ENCODE results near the gene CASR.

The CASR gene

GRCh38 chr3:122316368-122316767, 132.9 kb downstream of the CASR start:
- no peak for TF ChIP-seq Cebpa-rat (IDR thresholded peaks at IDR 0.05)
- Histone ChIP-seq H4K20me1 (no peaks in the 10 kb centered on the region), H3K4me2 (no peak overlapping the region), H3K36me3 (no peaks in the 10 kb centered on the region), H3K27ac (no peak overlapping the region), H3K4me3 (no peak overlapping the region), H3K9me3 (replicated peaks in 1 of 11) (peaks cover 0 to 25% (median 15%) of the 10 kb centered on the region in 11 experiments; a peak in 17 of 22 replicates), H3K27me3 (no peaks in the 10 kb centered on the region), H3K4me1 (peaks cover 0 to 8% (median 6%) of the 10 kb centered on the region in 10 experiments; a peak in 2 of 20 replicates), H3K9ac (no peak overlapping the region)

- no peaks in the 10 kb centered on the region for H3K4me1 ChIP-seq
- no peak overlapping the region for H3K4me2 ChIP-seq
- peaks cover 0 to 25% (median 15%) of the 10 kb centered on the region in 11 experiments; a peak in 17 of 22 replicates for H3K9me3 ChIP-seq (replicated peaks in 1 of 11)
- H3K27ac ChIP-seq = no peak overlapping the region
- no peak overlapping the region for H3K9ac ChIP-seq
- no peaks in the 10 kb centered on the region for H4K20me1 ChIP-seq
- no peaks in the 10 kb centered on the region for H3K27me3 ChIP-seq
- H3K4me3 ChIP-seq = no peak overlapping the region
- H3K36me3 ChIP-seq = no peaks in the 10 kb centered on the region
- TF ChIP-seq Cebpa-rat (IDR thresholded peaks at IDR 0.05) = no peak
Measured at GRCh38 chr3:122318620-122319019, 135.2 kb downstream of the CASR start.

- Histone ChIP-seq H3K4me2 (no peak overlapping the region), H3K27ac (no peak overlapping the region), H3K9me3 (replicated peaks in 1 of 11) (peaks cover 0 to 25% (median 15%) of the 10 kb centered on the region in 11 experiments; a peak in 17 of 22 replicates), H4K20me1 (no peaks in the 10 kb centered on the region), H3K9ac (no peak overlapping the region), H3K4me1 (no peaks in the 10 kb centered on the region), H3K4me3 (no peak overlapping the region), H3K27me3 (no peaks in the 10 kb centered on the region), H3K36me3 (no peaks in the 10 kb centered on the region)
- TF ChIP-seq Cebpa-rat (IDR thresholded peaks at IDR 0.05) = no peak
Measured at GRCh38 chr3:122322095-122323075, 138.9 kb downstream of the CASR start.

- Histone ChIP-seq H4K20me1 (no peaks in the 10 kb centered on the region), H3K27me3 (no peaks in the 10 kb centered on the region), H3K9me3 (replicated peaks in 1 of 11) (peaks cover 0 to 12% (median 6%) of the 10 kb centered on the region in 11 experiments; a peak in 10 of 22 replicates), H3K4me1 (no peaks in the 10 kb centered on the region), H3K4me2 (no peak within 1 kb of the TSS), H3K9ac (no peak within 1 kb of the TSS), H3K27ac (no peak within 1 kb of the TSS), H3K36me3 (no peaks in the 10 kb centered on the region), H3K4me3 (no peak within 1 kb of the TSS)
- TF ChIP-seq Cebpa-rat (IDR thresholded peaks at IDR 0.05) = no peak
Measured at GRCh38 chr3:122324871-122325323, 141.4 kb downstream of the CASR start, which contains the start of gene CSTA. CSTA (plus strand) TSS chr3:122325248; CDS start chr3:122325293, 45 bp downstream.

DNA sequence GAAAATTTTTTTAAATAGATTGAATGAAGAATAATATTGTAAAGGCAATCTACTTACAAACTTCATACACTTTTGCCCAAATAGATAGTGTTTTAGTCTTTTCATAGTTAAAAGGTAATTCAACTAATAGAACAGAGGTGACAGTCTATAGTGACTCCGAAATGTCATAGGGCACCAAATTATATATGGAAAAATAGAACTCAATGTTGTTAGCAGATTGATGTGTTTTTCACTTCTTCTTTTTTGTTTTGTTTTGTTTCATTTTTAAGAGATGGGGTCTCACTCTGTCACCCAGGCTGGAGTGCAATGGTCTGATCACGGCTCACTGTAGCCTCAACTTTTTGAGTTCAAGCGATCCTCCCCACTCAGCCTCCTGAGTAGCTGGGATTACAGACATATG, 142.3 kb downstream of the CASR start:
- Histone ChIP-seq H3K4me3 (no peak overlapping the region), H3K4me2 (no peak overlapping the region), H3K9ac (no peak overlapping the region), H3K36me3 (no peaks in the 10 kb centered on the region), H3K9me3 (replicated peaks in 1 of 11) (peaks cover 0 to 3% (median 0%) of the 10 kb centered on the region in 11 experiments; a peak in 1 of 22 replicates), H3K27ac (no peak overlapping the region), H4K20me1 (no peaks in the 10 kb centered on the region), H3K27me3 (no peaks in the 10 kb centered on the region), H3K4me1 (no peaks in the 10 kb centered on the region)
- no peak for TF ChIP-seq Cebpa-rat (IDR thresholded peaks at IDR 0.05)

DNA sequence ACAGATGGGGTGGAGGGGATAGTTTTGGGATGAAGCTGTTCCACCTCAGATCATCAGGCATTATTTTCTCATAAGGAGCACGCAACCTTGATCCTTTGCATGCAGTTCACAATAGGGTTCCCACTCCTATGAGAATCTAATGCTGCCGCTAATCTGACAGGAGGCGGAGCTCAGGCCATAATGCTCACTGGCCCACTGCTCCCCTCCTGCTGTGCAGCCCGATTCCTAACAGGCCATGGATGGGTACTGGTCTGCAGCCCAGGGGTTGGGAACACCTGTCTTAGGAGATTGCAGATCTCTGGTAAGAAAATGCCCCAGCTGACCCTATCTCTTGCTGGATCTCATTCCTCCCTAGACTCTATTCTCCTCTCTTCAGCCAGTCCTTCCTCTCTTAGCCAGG, 148.4 kb downstream of the CASR start:
- Histone ChIP-seq H3K9ac (no peak overlapping the region), H3K36me3 (no peaks in the 10 kb centered on the region), H3K9me3 (replicated peaks in 1 of 11) (no peaks in the 10 kb centered on the region), H3K4me2 (no peak overlapping the region), H3K4me3 (no peak overlapping the region), H3K27me3 (no peaks in the 10 kb centered on the region), H3K4me1 (no peaks in the 10 kb centered on the region), H4K20me1 (no peaks in the 10 kb centered on the region), H3K27ac (no peak overlapping the region)
- no peak for TF ChIP-seq Cebpa-rat (IDR thresholded peaks at IDR 0.05)

- H3K27me3 ChIP-seq = no peaks in the 10 kb centered on the region
- TF ChIP-seq Cebpa-rat (IDR thresholded peaks at IDR 0.05) = no peak
- no peak overlapping the region for H3K4me2 ChIP-seq
- H3K9ac ChIP-seq = no peak overlapping the region
- H3K9me3 ChIP-seq (replicated peaks in 1 of 11) = no peaks in the 10 kb centered on the region
- no peak overlapping the region for H3K4me3 ChIP-seq
- no peaks in the 10 kb centered on the region for H4K20me1 ChIP-seq
- H3K36me3 ChIP-seq = no peaks in the 10 kb centered on the region
- H3K4me1 ChIP-seq = no peaks in the 10 kb centered on the region
- no peak overlapping the region for H3K27ac ChIP-seq
Measured at GRCh38 chr3:122332551-122332950, 149.1 kb downstream of the CASR start.
